CD4-positive, alpha-beta T cell treated with Interleukin-4 for 1 hour (primary cell): ENCODE results near the gene LSM12.

Experiments used
- DNase-seq, 2 donors: peaks; one replicate each; pipeline ENCODE4 v3.0.0-alpha.2; 2020 to 2022

Gene LSM12

GRCh38 chr17:44095647-44096496 is 29.4 kb upstream of the LSM12 start:
- peak; percentile 11 to 45 for DNase-seq

- no peak for DNase-seq
Observed at GRCh38 chr17:44095388-44095646, 28.8 kb upstream of the LSM12 start.

- no peak for DNase-seq
Observed at GRCh38 chr17:44094701-44095387, 28.4 kb upstream of the LSM12 start.

- no peak for DNase-seq
Observed at GRCh38 chr17:44093231-44093900, 26.9 kb upstream of the LSM12 start.

- DNase-seq = no peak
Observed at GRCh38 chr17:44092051-44092450, 25.6 kb upstream of the LSM12 start.

GRCh38 chr17:44091200-44091997 is 24.9 kb upstream of the LSM12 start:
- DNase-seq = no peak

- no peak for DNase-seq
Observed at GRCh38 chr17:44088254-44088653, 21.8 kb upstream of the LSM12 start.

- DNase-seq = no peak
Observed at GRCh38 chr17:44087319-44087718, 20.8 kb upstream of the LSM12 start.

GRCh38 chr17:44086364-44087311 is 20.2 kb upstream of the LSM12 start:
- DNase-seq = no peak

GRCh38 chr17:44085908-44086307 is 19.4 kb upstream of the LSM12 start:
- no peak for DNase-seq

- DNase-seq = no peak
Observed at GRCh38 chr17:44084921-44085320, 18.4 kb upstream of the LSM12 start.

GRCh38 chr17:44084131-44084538 is 17.7 kb upstream of the LSM12 start:
- peak in 1 of 2 donors; percentile 21 for DNase-seq

GRCh38 chr17:44083250-44083849 is 16.9 kb upstream of the LSM12 start:
- DNase-seq = no peak

GRCh38 chr17:44082256-44082927 is 15.9 kb upstream of the LSM12 start:
- DNase-seq = no peak

- DNase-seq = no peak
Observed at GRCh38 chr17:44081681-44082080, 15.2 kb upstream of the LSM12 start.

- DNase-seq = no peak
Observed at GRCh38 chr17:44079877-44080821, 13.7 kb upstream of the LSM12 start.

- no peak for DNase-seq
Observed at GRCh38 chr17:44078412-44078811, 11.9 kb upstream of the LSM12 start.

- DNase-seq = peak in 1 of 2 donors; percentile 41
Observed at GRCh38 chr17:44077595-44077909, 11.1 kb upstream of the LSM12 start.

- DNase-seq = no peak
Observed at GRCh38 chr17:44076716-44077594, 10.5 kb upstream of the LSM12 start.
